Measurements from ENCODE around the gene TBC1D5.

The TBC1D5 gene

DNA sequence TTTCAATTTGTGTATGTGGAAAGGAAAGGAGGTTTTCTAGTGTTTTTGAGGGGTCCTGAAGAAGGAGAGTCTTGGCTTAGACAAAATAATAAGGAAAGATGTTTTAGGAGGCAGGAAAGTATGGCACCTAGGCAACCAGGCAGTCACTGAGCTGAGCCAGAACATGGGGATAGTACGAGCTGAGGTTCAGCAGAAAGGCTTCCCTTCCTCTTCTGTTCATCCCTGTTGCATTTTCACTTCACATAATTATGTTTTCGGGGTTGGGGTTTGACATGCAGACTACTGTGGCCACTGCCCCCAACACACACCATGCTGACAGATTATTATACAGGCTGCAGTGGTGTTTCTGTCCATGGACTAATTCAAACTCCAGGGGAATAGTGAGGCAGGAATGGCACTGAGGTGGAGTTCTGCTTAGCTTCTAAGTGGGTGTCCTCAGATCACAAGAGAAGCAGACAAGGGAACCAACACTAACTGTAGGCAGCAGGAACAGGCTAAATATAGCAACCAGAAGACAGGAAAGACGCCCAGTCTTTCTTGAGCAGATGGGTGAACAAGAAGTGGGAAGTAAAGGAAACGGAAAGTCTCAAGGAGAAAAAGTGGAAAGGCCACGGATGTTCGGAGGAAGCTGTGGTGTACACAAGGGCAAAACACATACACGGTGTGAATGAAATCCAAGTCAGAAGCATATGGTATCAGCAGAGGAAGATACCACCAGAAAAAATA, 551.9 kb downstream of the TBC1D5 start:
- peak; percentile 84 for FAIRE-seq
- DNase-seq (ENCODE audit: insufficient read length, low spot score) = no peak
- no peak for TF ChIP-seq PAX5 (IDR thresholded peaks at IDR 0.05; ENCODE audit: insufficient read depth, low read length, severe bottlenecking)
- TF ChIP-seq POU2F2 (IDR thresholded peaks at IDR 0.05; ENCODE audit: low read depth, low read length) = no peak
- peak; percentile 59 for TF ChIP-seq SPI1 (IDR thresholded peaks at IDR 0.05; ENCODE audit: low read depth, low read length)
- no peak for TF ChIP-seq TAF1 (IDR thresholded peaks at IDR 0.05; ENCODE audit: low read depth, low read length)

GRCh38 chr3:17188378-17188777, 554.1 kb downstream of the TBC1D5 start:
- DNase-seq (ENCODE audit: insufficient read length, low spot score) (no peak), FAIRE-seq (no peak)
- TF ChIP-seq PAX5 (IDR thresholded peaks at IDR 0.05; ENCODE audit: insufficient read depth, low read length, severe bottlenecking) = no peak
- TF ChIP-seq POLR2AphosphoS5 (IDR thresholded peaks at IDR 0.05; ENCODE audit: low read depth, low read length) = no peak
- no peak for TF ChIP-seq POLR2A (IDR thresholded peaks at IDR 0.05; ENCODE audit: low read depth, low read length)
- no peak for TF ChIP-seq TAF1 (IDR thresholded peaks at IDR 0.05; ENCODE audit: low read depth, low read length)
- TF ChIP-seq SPI1 (IDR thresholded peaks at IDR 0.05; ENCODE audit: low read depth, low read length) = no peak
- no peak for TF ChIP-seq POU2F2 (IDR thresholded peaks at IDR 0.05; ENCODE audit: low read depth, low read length)

DNA sequence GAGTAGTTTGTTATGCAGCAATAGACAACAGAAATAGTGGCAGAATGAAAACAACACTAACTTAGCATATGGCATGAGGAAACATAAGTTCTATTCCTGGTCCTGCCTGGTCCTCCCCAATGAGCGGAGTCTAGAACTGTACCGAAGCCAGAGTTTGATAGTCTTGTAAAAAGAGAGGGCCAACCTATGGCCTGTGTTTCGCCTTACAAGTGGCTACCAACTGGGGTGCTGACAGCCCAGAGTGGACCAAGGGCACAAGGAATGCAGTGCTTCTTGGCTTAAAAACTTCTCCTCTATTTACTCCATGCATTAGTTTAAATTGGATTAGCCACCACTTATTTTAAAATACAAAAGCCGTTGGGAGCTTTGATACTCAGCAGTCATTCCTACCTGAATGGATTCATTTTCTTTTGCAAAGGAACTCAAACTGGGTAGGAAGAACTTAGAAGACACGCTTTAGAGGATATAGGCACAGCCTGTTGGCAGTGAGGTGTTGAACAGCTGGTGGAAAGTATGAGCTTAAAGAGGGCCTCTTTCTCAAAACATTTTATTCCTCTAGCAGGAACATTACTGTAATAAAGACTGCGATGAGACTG, 554.7 kb downstream of the TBC1D5 start:
- TF ChIP-seq POU2F2 (IDR thresholded peaks at IDR 0.05; ENCODE audit: low read depth, low read length) (no peak), SPI1 (IDR thresholded peaks at IDR 0.05; ENCODE audit: low read depth, low read length) (no peak), TAF1 (IDR thresholded peaks at IDR 0.05; ENCODE audit: low read depth, low read length) (no peak), POLR2AphosphoS5 (IDR thresholded peaks at IDR 0.05; ENCODE audit: low read depth, low read length) (no peak), PAX5 (IDR thresholded peaks at IDR 0.05; ENCODE audit: insufficient read depth, low read length, severe bottlenecking) (no peak), POLR2A (IDR thresholded peaks at IDR 0.05; ENCODE audit: low read depth, low read length) (no peak)
- DNase-seq (ENCODE audit: insufficient read length, low spot score) (no peak), FAIRE-seq (peak; percentile 72)

- no peak for FAIRE-seq
- TF ChIP-seq POLR2AphosphoS5 (IDR thresholded peaks at IDR 0.05; ENCODE audit: low read depth, low read length) = no peak
- no peak for TF ChIP-seq POLR2A (IDR thresholded peaks at IDR 0.05; ENCODE audit: low read depth, low read length)
- TF ChIP-seq TAF1 (IDR thresholded peaks at IDR 0.05; ENCODE audit: low read depth, low read length) = no peak
- no peak for TF ChIP-seq PAX5 (IDR thresholded peaks at IDR 0.05; ENCODE audit: insufficient read depth, low read length, severe bottlenecking)
- no peak for TF ChIP-seq SPI1 (IDR thresholded peaks at IDR 0.05; ENCODE audit: low read depth, low read length)
- TF ChIP-seq POU2F2 (IDR thresholded peaks at IDR 0.05; ENCODE audit: low read depth, low read length) = no peak
Observed at GRCh38 chr3:17183951-17184550, 558.4 kb downstream of the TBC1D5 start.

DNA sequence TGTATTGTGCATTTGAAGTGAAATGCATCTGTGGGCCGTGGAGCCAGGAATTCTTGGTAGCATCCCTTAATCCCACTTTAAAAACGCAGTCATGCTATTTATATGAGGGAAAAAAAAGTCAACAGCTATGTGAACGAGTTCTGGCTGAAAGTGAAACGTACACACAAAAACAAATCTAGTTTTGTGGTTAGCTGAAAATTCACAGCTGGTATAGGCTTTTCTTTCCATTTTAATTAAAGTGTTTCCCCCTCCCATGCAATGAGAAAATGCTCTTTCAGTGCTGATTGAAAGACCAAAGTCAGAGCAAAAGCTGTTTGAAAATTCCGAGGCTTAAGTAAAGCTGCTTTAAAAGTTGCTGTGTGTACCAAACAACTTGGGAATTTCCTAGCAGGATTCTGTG, 560.3 kb downstream of the TBC1D5 start:
- peak; percentile 66 for FAIRE-seq
- TF ChIP-seq POLR2A (IDR thresholded peaks at IDR 0.05; ENCODE audit: low read depth, low read length) (no peak), TAF1 (IDR thresholded peaks at IDR 0.05; ENCODE audit: low read depth, low read length) (no peak), SPI1 (IDR thresholded peaks at IDR 0.05; ENCODE audit: low read depth, low read length) (no peak)
- DNase-seq (ENCODE audit: insufficient read length, low spot score) = no peak

More at GRCh38 chr3:17183951-17184550, 558.4 kb downstream of the TBC1D5 start:
- DNase-seq (ENCODE audit: insufficient read length, low spot score) = no peak

DNA sequence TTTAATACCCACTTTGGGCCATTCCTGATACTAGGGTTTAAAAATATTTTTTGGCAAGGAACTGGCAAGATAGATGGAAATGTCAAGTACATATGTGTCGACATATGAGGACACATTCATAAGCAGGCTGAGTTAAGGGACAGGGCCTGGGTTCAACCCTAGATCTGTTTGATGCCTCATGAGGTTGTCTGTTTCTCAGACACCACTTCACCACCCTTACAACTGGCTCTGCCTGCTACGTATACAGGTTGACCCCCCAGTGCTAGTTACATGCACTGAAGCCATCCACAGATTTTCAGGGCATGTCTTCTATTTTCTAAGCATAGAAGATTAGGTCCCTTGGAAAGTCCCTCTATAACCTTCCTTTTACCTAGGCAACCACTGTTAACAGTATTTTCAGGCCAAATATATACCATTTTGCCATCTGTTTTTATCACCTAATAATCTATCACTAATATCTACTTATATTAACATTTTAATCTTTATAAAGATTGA, 561.0 kb downstream of the TBC1D5 start:
- no peak for DNase-seq (ENCODE audit: insufficient read length, low spot score)
- no peak for TF ChIP-seq SPI1 (IDR thresholded peaks at IDR 0.05; ENCODE audit: low read depth, low read length)
- TF ChIP-seq POLR2AphosphoS5 (IDR thresholded peaks at IDR 0.05; ENCODE audit: low read depth, low read length) = no peak
- TF ChIP-seq TAF1 (IDR thresholded peaks at IDR 0.05; ENCODE audit: low read depth, low read length) = no peak
- no peak for TF ChIP-seq PAX5 (IDR thresholded peaks at IDR 0.05; ENCODE audit: insufficient read depth, low read length, severe bottlenecking)
- no peak for TF ChIP-seq POLR2A (IDR thresholded peaks at IDR 0.05; ENCODE audit: low read depth, low read length)
- no peak for TF ChIP-seq POU2F2 (IDR thresholded peaks at IDR 0.05; ENCODE audit: low read depth, low read length)

GRCh38 chr3:17179381-17180205, 562.8 kb downstream of the TBC1D5 start:
- FAIRE-seq = peak; percentile 80
- TF ChIP-seq PAX5 (IDR thresholded peaks at IDR 0.05; ENCODE audit: insufficient read depth, low read length, severe bottlenecking) = no peak
- TF ChIP-seq SPI1 (IDR thresholded peaks at IDR 0.05; ENCODE audit: low read depth, low read length) = no peak
- TF ChIP-seq POLR2AphosphoS5 (IDR thresholded peaks at IDR 0.05; ENCODE audit: low read depth, low read length) = no peak
- no peak for TF ChIP-seq POU2F2 (IDR thresholded peaks at IDR 0.05; ENCODE audit: low read depth, low read length)
- no peak for TF ChIP-seq TAF1 (IDR thresholded peaks at IDR 0.05; ENCODE audit: low read depth, low read length)
- no peak for TF ChIP-seq POLR2A (IDR thresholded peaks at IDR 0.05; ENCODE audit: low read depth, low read length)
- DNase-seq (ENCODE audit: insufficient read length, low spot score) = no peak

More for the DNA sequence above, 561.0 kb downstream of the TBC1D5 start:
- peak; percentile 66 for FAIRE-seq

- no peak for TF ChIP-seq TAF1 (IDR thresholded peaks at IDR 0.05; ENCODE audit: low read depth, low read length)
- TF ChIP-seq POLR2A (IDR thresholded peaks at IDR 0.05; ENCODE audit: low read depth, low read length) = no peak
- TF ChIP-seq SPI1 (IDR thresholded peaks at IDR 0.05; ENCODE audit: low read depth, low read length) = no peak
- TF ChIP-seq POU2F2 (IDR thresholded peaks at IDR 0.05; ENCODE audit: low read depth, low read length) = no peak
- no peak for TF ChIP-seq PAX5 (IDR thresholded peaks at IDR 0.05; ENCODE audit: insufficient read depth, low read length, severe bottlenecking)
- no peak for TF ChIP-seq POLR2AphosphoS5 (IDR thresholded peaks at IDR 0.05; ENCODE audit: low read depth, low read length)
- FAIRE-seq (no peak), DNase-seq (ENCODE audit: insufficient read length, low spot score) (no peak)
Observed at GRCh38 chr3:17176757-17177156, 565.7 kb downstream of the TBC1D5 start.
